Activated CD4-positive, alpha-beta T cell treated with anti-CD3 and anti-CD28 coated beads, Interleukin-2, amount 10 ng/mL, durations not matched to agents 24 days and 14 days (primary cell): ENCODE results near the gene POLR1E. TPM values are rescaled to one million over a fixed set of nuclear protein-coding genes. Genes with fewer than 3 reads are reported as not detected.
"Not testable (repeated sequence)": the region's sequence is repeated elsewhere in the genome, so short reads cannot be mapped to it uniquely, and the experiment has no call there.

Experiments used
- DNase-seq: peaks from one replicate; pipeline ENCODE4 v3.0.0; 2022
- H3K27ac Mint-ChIP-seq: one replicate; pipeline ENCODE4 v1.8.0; 2022; ENCODE audit warnings: mild to moderate bottlenecking, mixed read lengths
- H3K27me3 Mint-ChIP-seq: one replicate; pipeline ENCODE4 v1.8.0; 2022; ENCODE audit warnings: mixed read lengths
- H3K36me3 Mint-ChIP-seq: one replicate; pipeline ENCODE4 v1.8.0; 2022; ENCODE audit warnings: low read depth, mild to moderate bottlenecking, mixed read lengths
- H3K4me1 Mint-ChIP-seq: one replicate; pipeline ENCODE4 v1.8.0; 2021; ENCODE audit warnings: mixed read lengths
- H3K4me3 Mint-ChIP-seq: one replicate; pipeline ENCODE4 v1.8.0; 2022; ENCODE audit warnings: mild to moderate bottlenecking, moderate library complexity, mixed read lengths
- H3K9me3 Mint-ChIP-seq: one replicate; pipeline ENCODE4 v1.8.0; 2021; ENCODE audit warnings: mixed read lengths
- intact Hi-C: fragments of 100-400 bp; cut with micrococcal nuclease; formaldehyde crosslinking; loops from one replicate; pipeline ENCODE4 v1.15.1; 2023
- total RNA-seq: library from RNA; stranded (reverse); gene quantifications from 2 replicates; pipeline ENCODE4 v1.2.3, GENCODE V29; 2022

POLR1E gene
- total RNA-seq, 1 donor from 2014 or later = 60.0 TPM

- Mint-ChIP-seq H3K4me1 (peaks cover 8% of the 10 kb centered on the region), H3K4me3 (no peak overlapping the region), H3K9me3 (no peaks in the 10 kb centered on the region), H3K27me3 (no peaks in the 10 kb centered on the region), H3K27ac (no peak overlapping the region), H3K36me3 (peaks cover 72% of the 10 kb centered on the region)
- no peak for DNase-seq
- intact Hi-C loops = no loop called here
Observed at GRCh38 chr9:37498457-37498856, 12.7 kb downstream of the POLR1E start.

- DNase-seq = no peak
- H3K27ac Mint-ChIP-seq = no peak overlapping the region
- no peaks in the 10 kb centered on the region for H3K9me3 Mint-ChIP-seq
- no peak overlapping the region for H3K4me3 Mint-ChIP-seq
- peaks cover 14% of the 10 kb centered on the region for H3K4me1 Mint-ChIP-seq
- H3K27me3 Mint-ChIP-seq = no peaks in the 10 kb centered on the region
- peaks cover 72% of the 10 kb centered on the region for H3K36me3 Mint-ChIP-seq
- intact Hi-C loops = no loop called here
Observed at GRCh38 chr9:37499297-37499696, 13.5 kb downstream of the POLR1E start.

GRCh38 chr9:37501957-37502596, 16.3 kb downstream of the POLR1E start:
- Mint-ChIP-seq H3K27me3 (no peaks in the 10 kb centered on the region), H3K9me3 (no peaks in the 10 kb centered on the region), H3K36me3 (peaks cover 68% of the 10 kb centered on the region), H3K4me1 (peaks cover 13% of the 10 kb centered on the region), H3K27ac (no peak overlapping the region), H3K4me3 (no peak overlapping the region)
- DNase-seq = no peak
- intact Hi-C loops = no loop called here

GRCh38 chr9:37503736-37504135, 18.0 kb downstream of the POLR1E start:
- H3K27ac Mint-ChIP-seq = peak overlapping the region; percentile 13
- DNase-seq = no peak
- no peaks in the 10 kb centered on the region for H3K27me3 Mint-ChIP-seq
- peaks cover 13% of the 10 kb centered on the region for H3K4me1 Mint-ChIP-seq
- intact Hi-C loops = no loop called here
- no peak overlapping the region for H3K4me3 Mint-ChIP-seq
- H3K9me3 Mint-ChIP-seq = no peaks in the 10 kb centered on the region
- peaks cover 63% of the 10 kb centered on the region for H3K36me3 Mint-ChIP-seq

- DNase-seq = no peak
- Mint-ChIP-seq H3K27me3 (no peaks in the 10 kb centered on the region), H3K9me3 (no peaks in the 10 kb centered on the region), H3K4me3 (no peak overlapping the region), H3K4me1 (peaks cover 13% of the 10 kb centered on the region), H3K36me3 (peaks cover 59% of the 10 kb centered on the region), H3K27ac (no peak overlapping the region)
- intact Hi-C loops = no loop called here
Observed at GRCh38 chr9:37504605-37505004, 18.9 kb downstream of the POLR1E start.

GRCh38 chr9:37507566-37508134, 21.9 kb downstream of the POLR1E start:
- no peaks in the 10 kb centered on the region for H3K9me3 Mint-ChIP-seq
- H3K36me3 Mint-ChIP-seq = peaks cover 34% of the 10 kb centered on the region
- no peak overlapping the region for H3K4me3 Mint-ChIP-seq
- no peak for DNase-seq
- intact Hi-C loops = no loop called here
- H3K27ac Mint-ChIP-seq = no peak overlapping the region
- H3K27me3 Mint-ChIP-seq = no peaks in the 10 kb centered on the region
- peaks cover 12% of the 10 kb centered on the region for H3K4me1 Mint-ChIP-seq

- H3K4me3 Mint-ChIP-seq = no peak overlapping the region
- no peaks in the 10 kb centered on the region for H3K27me3 Mint-ChIP-seq
- no peaks in the 10 kb centered on the region for H3K9me3 Mint-ChIP-seq
- intact Hi-C loops = no loop called here
- no peak for DNase-seq
- peaks cover 8% of the 10 kb centered on the region for H3K4me1 Mint-ChIP-seq
- peaks cover 28% of the 10 kb centered on the region for H3K36me3 Mint-ChIP-seq
- no peak overlapping the region for H3K27ac Mint-ChIP-seq
Observed at GRCh38 chr9:37508135-37508833, 22.5 kb downstream of the POLR1E start.

GRCh38 chr9:37508834-37509206, 23.1 kb downstream of the POLR1E start:
- Mint-ChIP-seq H3K4me3 (no peak overlapping the region), H3K27me3 (no peaks in the 10 kb centered on the region), H3K27ac (no peak overlapping the region), H3K4me1 (peaks cover 5% of the 10 kb centered on the region), H3K36me3 (peaks cover 22% of the 10 kb centered on the region), H3K9me3 (no peaks in the 10 kb centered on the region)
- intact Hi-C loops = no loop called here
- no peak for DNase-seq

- H3K36me3 Mint-ChIP-seq = peaks cover 19% of the 10 kb centered on the region
- H3K4me1 Mint-ChIP-seq = peaks cover 2% of the 10 kb centered on the region
- intact Hi-C loops = no loop called here
- H3K27me3 Mint-ChIP-seq = no peaks in the 10 kb centered on the region
- no peak overlapping the region for H3K4me3 Mint-ChIP-seq
- H3K27ac Mint-ChIP-seq = no peak overlapping the region
- DNase-seq = no peak
- H3K9me3 Mint-ChIP-seq = no peaks in the 10 kb centered on the region
Observed at GRCh38 chr9:37509536-37509935, 23.8 kb downstream of the POLR1E start.

- H3K36me3 Mint-ChIP-seq = peaks cover 16% of the 10 kb centered on the region
- DNase-seq, H3K27me3 Mint-ChIP-seq, H3K9me3 Mint-ChIP-seq, H3K4me3 Mint-ChIP-seq, H3K27ac Mint-ChIP-seq, intact Hi-C loops, H3K4me1 Mint-ChIP-seq: not testable (repeated sequence)
Observed at GRCh38 chr9:37510053-37510452, 24.3 kb downstream of the POLR1E start.

- no peak overlapping the region for H3K27ac Mint-ChIP-seq
- no peaks in the 10 kb centered on the region for H3K9me3 Mint-ChIP-seq
- peaks cover 12% of the 10 kb centered on the region for H3K36me3 Mint-ChIP-seq
- intact Hi-C loops = no loop called here
- no peak overlapping the region for H3K4me3 Mint-ChIP-seq
- DNase-seq = no peak
- peaks cover 4% of the 10 kb centered on the region for H3K4me1 Mint-ChIP-seq
- no peaks in the 10 kb centered on the region for H3K27me3 Mint-ChIP-seq
Observed at GRCh38 chr9:37511016-37512010, 25.6 kb downstream of the POLR1E start.

GRCh38 chr9:37512437-37512836, 26.7 kb downstream of the POLR1E start:
- Mint-ChIP-seq H3K4me3 (no peak overlapping the region), H3K27ac (no peak overlapping the region), H3K9me3 (no peaks in the 10 kb centered on the region), H3K27me3 (no peaks in the 10 kb centered on the region), H3K36me3 (peaks cover 4% of the 10 kb centered on the region), H3K4me1 (peaks cover 4% of the 10 kb centered on the region)
- intact Hi-C loops = no loop called here
- no peak for DNase-seq

- H3K9me3 Mint-ChIP-seq, DNase-seq, intact Hi-C loops, H3K4me3 Mint-ChIP-seq, H3K4me1 Mint-ChIP-seq, H3K27ac Mint-ChIP-seq, H3K27me3 Mint-ChIP-seq, H3K36me3 Mint-ChIP-seq: not testable (repeated sequence)
Observed at GRCh38 chr9:37514415-37514814, 28.7 kb downstream of the POLR1E start.

GRCh38 chr9:37514999-37515398, 29.3 kb downstream of the POLR1E start:
- intact Hi-C loops = no loop called here
- no peak for DNase-seq
- no peak overlapping the region for H3K27ac Mint-ChIP-seq

More at GRCh38 chr9:37514999-37515398, 29.3 kb downstream of the POLR1E start:
- Mint-ChIP-seq H3K27me3 (no peaks in the 10 kb centered on the region), H3K4me3 (no peak overlapping the region), H3K9me3 (no peaks in the 10 kb centered on the region), H3K36me3 (no peaks in the 10 kb centered on the region), H3K4me1 (peaks cover 4% of the 10 kb centered on the region)
